Keratinocyte (primary cell): ENCODE data around the gene SPATA6. TPM values are rescaled to one million over a fixed set of nuclear protein-coding genes. Genes with fewer than 3 reads are reported as not detected.

Experiments
- DNase-seq: peaks from one replicate; pipeline ENCODE4 v3.0.0-alpha.2; 2011; ENCODE audit warnings: low read depth, missing footprints, low spot score
- FAIRE-seq: peaks from 2 replicates; lab custom pipeline; 2011; peaks lifted over from hg19 to GRCh38; lab: Jason Lieb, UNC
- H2AFZ ChIP-seq: 2 replicates; pipeline ENCODE4 v1.6.0; 2012; ENCODE audit warnings: low read length, control low read depth, inconsistent platforms; ENCODE audit not compliant: control insufficient read depth
- H3K27ac ChIP-seq: 2 replicates; pipeline ENCODE4 v1.5.1; 2011; ENCODE audit warnings: low read length; ENCODE audit not compliant: control insufficient read depth, insufficient read depth
- H3K27me3 ChIP-seq: 3 replicates; pipeline ENCODE4 v1.6.0; 2011; ENCODE audit warnings: low read length; ENCODE audit not compliant: control insufficient read depth, insufficient read depth; ENCODE audit errors: extremely low read depth
- H3K36me3 ChIP-seq, 2 experiments: 2 replicates in 1 of 2; 3 replicates in 1 of 2; pipeline ENCODE4 v1.5.1; 2011; ENCODE audit warnings: low read length in 2 of 2, mild to moderate bottlenecking in 1 of 2; ENCODE audit not compliant: control insufficient read depth in 2 of 2, insufficient read depth in 2 of 2; ENCODE audit errors: extremely low read depth in 1 of 2
- H3K4me1 ChIP-seq: 3 replicates; pipeline ENCODE4 v1.5.1; 2011; ENCODE audit warnings: low read length; ENCODE audit not compliant: control insufficient read depth, insufficient read depth; ENCODE audit errors: extremely low read depth
- H3K4me2 ChIP-seq: 3 replicates; pipeline ENCODE4 v1.6.0; 2011; ENCODE audit warnings: low read depth, low read length; ENCODE audit not compliant: control insufficient read depth, insufficient read depth; ENCODE audit errors: extremely low read depth
- H3K4me3 ChIP-seq, 3 experiments: fragments of 200-600 bp in 1 of 3; sonication (generic) in 1 of 3; 2 replicates in 2 of 3; 3 replicates in 1 of 3; pipeline ENCODE4 v1.5.1; 2011 to 2016; ENCODE audit warnings: low read length in 3 of 3, mild to moderate bottlenecking in 3 of 3, control low read depth in 2 of 3, inconsistent platforms in 1 of 3, low read depth in 1 of 3, mixed read lengths in 1 of 3, mixed run types in 1 of 3, moderate library complexity in 1 of 3; ENCODE audit not compliant: control insufficient read depth in 2 of 3, insufficient read depth in 2 of 3; ENCODE audit errors: extremely low read depth in 1 of 3
- H3K79me2 ChIP-seq: 2 replicates; pipeline ENCODE4 v1.6.0; 2012; ENCODE audit warnings: low read length; ENCODE audit not compliant: control insufficient read depth, insufficient read depth
- H3K9ac ChIP-seq: 3 replicates; pipeline ENCODE4 v1.6.0; 2011; ENCODE audit warnings: low read length; ENCODE audit not compliant: control insufficient read depth, insufficient read depth; ENCODE audit errors: extremely low read depth
- H3K9me1 ChIP-seq: 3 replicates; pipeline ENCODE4 v1.6.0; 2011; ENCODE audit warnings: low read length; ENCODE audit not compliant: control insufficient read depth, insufficient read depth; ENCODE audit errors: extremely low read depth
- H3K9me3 ChIP-seq: 2 replicates; pipeline ENCODE4 v1.5.1; 2012; ENCODE audit warnings: low read depth, low read length; ENCODE audit not compliant: control insufficient read depth
- H4K20me1 ChIP-seq: 3 replicates; pipeline ENCODE4 v1.6.0; 2011; ENCODE audit warnings: low read length; ENCODE audit not compliant: control insufficient read depth, insufficient read depth; ENCODE audit errors: extremely low read depth
- CTCF ChIP-seq, 3 experiments: IDR thresholded peaks in 1 of 3; conservative IDR thresholded peaks in 1 of 3; optimal IDR thresholded peaks in 1 of 3; 2 replicates in 2 of 3; 3 replicates in 1 of 3; pipeline versions ENCODE3 to v1.5.1; 2011; ENCODE audit warnings: low read length in 3 of 3, mild to moderate bottlenecking in 3 of 3, moderate library complexity in 2 of 3, control low read depth in 1 of 3, inconsistent platforms in 1 of 3; ENCODE audit not compliant: insufficient read depth in 2 of 3; ENCODE audit errors: extremely low read depth in 1 of 3
- EZH2 ChIP-seq: IDR thresholded peaks from one replicate; pipeline ENCODE4 v1.6.1; 2012; ENCODE audit warnings: inconsistent platforms, mild to moderate bottlenecking, low read length, moderate library complexity
- dilution Hi-C: fragments of 300-500 bp; cut with MboI; formaldehyde crosslinking; loops from one replicate; pipeline ENCODE4 v1.7.0; 2020; ENCODE audit warnings: low sequenced_read_pairs; ENCODE audit not compliant: extremely low pct_ligation_motif_present
- polyA plus RNA-seq, 5 experiments: library from polyadenylated mRNA; depleted of rRNA in 3 of 5; stranded (reverse) in 3 of 5; stranded (forward) in 1 of 5; unstranded in 1 of 5; fragments of >200 nt; gene quantifications; 1 replicate in 1 of 5; 2 replicates in 3 of 5; 3 replicates in 1 of 5; pipeline versions ENCODE4 v1.2.1 to v1.2.3, GENCODE V29; 2011 to 2012; ENCODE audit warnings: missing spikeins in 2 of 5, low read depth in 1 of 5, low replicate concordance in 1 of 5

The SPATA6 gene
- polyA plus RNA-seq, 1 donor (not counting 4 experiments of a cell fraction or from before 2014, with no cell fraction given) = 1.7 TPM

GRCh38 chr1:48506870-48507269, 34.9 kb upstream of the SPATA6 start:
- H3K9me3 ChIP-seq = no peaks in the 10 kb centered on the region
- H2AFZ ChIP-seq = no peak overlapping the region
- no peak overlapping the region for H3K27ac ChIP-seq
- no peak overlapping the region for H3K9ac ChIP-seq
- H4K20me1 ChIP-seq = no peaks in the 10 kb centered on the region
- dilution Hi-C loops = no loop called here
- TF ChIP-seq CTCF (optimal IDR thresholded peaks at IDR 0.05 in 1 of 3, IDR thresholded peaks at IDR 0.05 in 1 of 3, conservative IDR thresholded peaks at IDR 0.05 in 1 of 3; ENCODE audit: extremely low read depth in 1 of 3, insufficient read depth in 2 of 3, low read length in 3 of 3) (no peak), EZH2 (no peak)
- no peaks in the 10 kb centered on the region for H3K79me2 ChIP-seq
- no peaks in the 10 kb centered on the region for H3K4me1 ChIP-seq
- H3K4me2 ChIP-seq = no peak overlapping the region
- no peak for FAIRE-seq
- H3K36me3 ChIP-seq = no peaks in the 10 kb centered on the region
- no peak for DNase-seq
- no peaks in the 10 kb centered on the region for H3K9me1 ChIP-seq
- no peak overlapping the region for H3K4me3 ChIP-seq
- H3K27me3 ChIP-seq = no peaks in the 10 kb centered on the region

GRCh38 chr1:48500541-48501450, 28.8 kb upstream of the SPATA6 start:
- H3K36me3 ChIP-seq = no peaks in the 10 kb centered on the region
- no peak overlapping the region for H3K4me3 ChIP-seq
- H3K4me2 ChIP-seq = no peak overlapping the region
- no peaks in the 10 kb centered on the region for H3K9me1 ChIP-seq
- no peaks in the 10 kb centered on the region for H3K4me1 ChIP-seq
- dilution Hi-C loops = no loop called here
- no peak overlapping the region for H3K27ac ChIP-seq
- no peaks in the 10 kb centered on the region for H4K20me1 ChIP-seq
- H3K9ac ChIP-seq = no peak overlapping the region
- H3K27me3 ChIP-seq = no peaks in the 10 kb centered on the region
- H3K79me2 ChIP-seq = no peaks in the 10 kb centered on the region
- no peak for DNase-seq
- no peaks in the 10 kb centered on the region for H3K9me3 ChIP-seq
- TF ChIP-seq EZH2 (no peak), CTCF (optimal IDR thresholded peaks at IDR 0.05 in 1 of 3, IDR thresholded peaks at IDR 0.05 in 1 of 3, conservative IDR thresholded peaks at IDR 0.05 in 1 of 3; ENCODE audit: extremely low read depth in 1 of 3, insufficient read depth in 2 of 3, low read length in 3 of 3) (no peak)
- no peak overlapping the region for H2AFZ ChIP-seq
- FAIRE-seq = no peak
